DMS153 treated with DMSO at 0.1 percent for 48 hours (cell line): ENCODE data around the gene RMI2.

Experiments used
- DNase-seq: peaks from one replicate; lab custom pipeline; 2025; ENCODE audit not compliant: unreplicated experiment; lab: John Stamatoyannopoulos, UW

RMI2 gene

DNA sequence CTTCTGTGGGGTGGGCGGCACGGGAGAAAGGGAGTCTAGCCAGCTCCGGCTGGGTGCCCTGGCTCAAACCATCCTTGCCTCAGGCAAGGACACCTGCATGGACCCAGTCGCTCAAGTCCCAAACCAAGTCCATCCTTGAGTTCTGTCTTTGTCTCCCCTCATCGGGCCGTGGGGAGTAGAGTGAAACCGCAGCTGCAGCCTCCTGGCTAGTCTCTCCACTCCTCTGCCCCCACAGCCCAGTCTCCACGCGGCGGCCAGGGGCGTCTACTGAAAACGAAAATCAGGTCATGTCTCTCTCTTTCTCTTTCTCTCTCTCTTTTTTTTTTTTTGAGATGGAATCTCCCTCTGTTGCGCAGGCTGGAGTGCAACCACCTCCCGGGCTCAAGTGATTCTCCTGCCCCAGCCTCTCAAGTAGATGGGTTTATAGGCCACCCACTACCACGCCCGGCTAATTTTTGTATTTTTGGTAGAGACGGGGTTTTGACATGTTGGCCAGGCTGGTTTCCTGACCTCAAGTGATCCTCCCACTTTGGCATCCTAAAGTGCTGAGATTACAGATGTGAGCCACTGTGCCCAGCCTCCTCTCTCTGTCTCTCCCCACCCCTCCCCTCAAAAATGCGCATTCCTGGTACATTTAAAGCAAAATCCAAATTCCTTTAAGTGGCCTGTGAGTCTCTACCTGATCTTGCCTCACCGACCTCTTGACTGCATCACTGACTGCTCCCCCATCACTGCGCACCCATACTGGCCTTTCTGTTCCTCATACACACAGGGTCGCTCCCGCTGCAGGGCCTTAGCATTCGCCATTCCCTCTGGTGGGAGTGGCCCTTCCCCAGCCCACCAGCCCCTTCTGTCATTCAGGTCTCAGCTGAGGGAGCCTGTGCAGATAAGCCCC lies 17.7 kb upstream of the RMI2 start:
- DNase-seq = no peak

DNA sequence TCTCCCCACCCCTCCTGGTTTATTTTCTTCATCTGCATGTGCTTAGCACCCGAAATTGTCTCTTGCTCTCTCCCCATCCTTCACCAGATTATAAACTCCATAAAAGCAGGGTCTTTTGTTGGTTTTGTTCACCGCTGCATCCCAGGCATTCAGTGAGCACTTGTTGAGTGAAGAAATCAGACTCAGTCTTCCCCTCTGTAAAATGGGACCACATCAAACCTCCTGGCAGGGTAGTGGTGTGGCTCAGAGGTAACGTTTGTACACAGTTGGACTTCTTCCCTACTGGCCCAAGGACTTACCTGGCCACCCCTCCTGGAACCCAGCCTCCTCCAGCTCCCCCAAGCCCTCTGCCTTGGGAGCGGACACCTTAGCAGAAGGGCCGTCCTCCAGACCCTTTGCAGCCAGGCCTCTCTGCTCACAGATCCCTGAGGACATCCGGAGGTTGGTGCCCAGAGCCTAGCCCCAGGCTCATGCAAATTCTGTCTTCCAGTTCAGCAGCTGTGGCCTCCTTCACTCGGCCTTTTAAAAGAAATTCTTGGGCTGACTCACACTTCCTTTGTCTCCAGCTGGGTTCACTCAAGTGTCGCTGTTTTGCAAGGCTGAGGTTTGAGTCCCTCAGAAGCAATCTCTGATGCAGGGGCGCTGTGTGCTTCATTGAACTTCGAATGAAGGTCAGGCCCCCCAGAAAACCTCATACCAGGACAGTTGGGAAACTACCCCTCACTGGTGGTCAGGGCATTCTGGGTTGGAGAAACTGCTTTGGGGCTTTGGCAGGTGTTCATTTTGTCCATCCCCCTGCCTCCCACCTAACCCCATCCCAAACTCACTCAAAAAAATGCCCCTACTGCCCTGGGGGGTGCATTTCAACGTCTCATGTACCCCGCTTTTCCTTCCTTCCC lies 16.8 kb upstream of the RMI2 start:
- DNase-seq = no peak

DNA sequence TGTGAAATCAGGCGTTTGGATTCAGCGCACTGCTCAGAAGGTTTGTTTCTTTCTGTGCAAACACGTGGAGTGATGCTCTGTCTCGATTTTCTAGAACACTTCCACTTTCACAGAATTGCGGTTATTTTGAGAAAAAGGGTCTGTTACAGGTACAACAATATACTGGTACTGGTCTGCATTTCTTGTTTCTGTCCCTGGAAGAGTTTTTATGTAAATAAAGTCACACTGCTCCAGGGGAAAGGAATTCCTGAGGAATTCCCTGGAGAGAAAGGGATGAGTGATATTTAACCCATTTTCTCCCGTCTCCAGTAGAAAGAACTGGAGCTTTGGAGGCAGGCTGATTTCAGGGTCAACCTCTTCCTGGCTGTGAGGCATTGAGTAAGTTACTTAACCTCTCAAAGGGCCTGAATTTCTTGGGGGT lies 16.2 kb upstream of the RMI2 start:
- DNase-seq = no peak

DNA sequence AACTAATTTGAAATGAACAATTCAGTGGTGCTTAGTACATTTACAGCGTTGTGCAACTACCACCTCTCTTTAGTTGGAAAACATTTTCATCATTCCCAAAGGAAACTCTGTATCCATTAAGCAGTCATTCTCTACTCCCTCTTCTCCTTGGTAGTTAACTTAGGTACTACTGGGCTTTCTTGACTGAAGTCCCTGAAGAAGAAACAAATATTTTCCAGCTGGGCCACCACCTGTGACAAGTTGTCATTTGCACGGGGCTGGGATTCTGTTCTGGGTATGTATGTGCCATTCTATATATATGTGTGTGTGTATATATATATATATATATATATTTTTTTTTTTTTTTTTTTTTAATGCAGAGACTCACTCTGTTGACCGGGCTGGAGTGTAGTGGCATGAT lies 15.4 kb upstream of the RMI2 start:
- DNase-seq = no peak

DNA sequence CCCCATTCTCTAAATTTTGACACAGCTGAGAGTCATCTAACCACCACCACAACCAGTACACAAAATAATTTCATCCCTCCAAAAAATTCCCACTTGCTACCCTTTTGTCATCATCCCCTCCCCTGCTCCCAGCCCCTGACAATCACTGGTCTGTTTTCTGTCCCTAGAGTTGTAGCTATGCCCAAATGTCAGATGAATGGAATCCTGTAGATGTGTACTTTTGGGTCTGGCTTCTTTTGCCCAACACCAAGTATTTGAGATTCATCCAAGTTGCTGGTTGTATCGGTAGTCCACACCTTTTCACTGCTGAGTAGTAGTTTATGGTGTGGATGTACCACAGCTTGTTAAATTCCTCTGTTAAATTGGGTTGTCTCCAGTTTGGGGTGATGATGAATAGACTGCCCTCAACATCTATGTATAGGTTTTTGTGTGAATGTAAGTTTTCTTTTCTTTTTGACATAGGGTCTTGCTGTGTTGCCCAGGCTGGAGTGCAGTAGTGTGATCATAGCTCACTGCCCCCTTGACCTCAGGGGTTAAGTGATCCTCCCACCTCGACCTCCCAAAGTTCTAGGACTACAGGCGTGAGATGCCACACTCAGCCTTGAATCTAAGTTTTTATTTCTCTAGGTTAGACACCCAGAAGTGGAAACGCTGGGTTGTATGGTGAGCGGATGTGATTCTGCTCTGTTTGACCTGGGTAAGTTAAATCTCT lies 14.6 kb upstream of the RMI2 start:
- DNase-seq = no peak

GRCh38 chr16:11331967-11332366 lies 13.3 kb upstream of the RMI2 start:
- DNase-seq = no peak

- no peak for DNase-seq
These were observed 12.2 kb upstream of the RMI2 start for GRCh38 chr16:11333010-11333409.

GRCh38 chr16:11333702-11334101 lies 11.6 kb upstream of the RMI2 start:
- no peak for DNase-seq

- no peak for DNase-seq
These were observed 10.3 kb upstream of the RMI2 start for GRCh38 chr16:11334831-11335404.

- DNase-seq = no peak
These were observed 6.2 kb upstream of the RMI2 start for GRCh38 chr16:11339075-11339474.

DNA sequence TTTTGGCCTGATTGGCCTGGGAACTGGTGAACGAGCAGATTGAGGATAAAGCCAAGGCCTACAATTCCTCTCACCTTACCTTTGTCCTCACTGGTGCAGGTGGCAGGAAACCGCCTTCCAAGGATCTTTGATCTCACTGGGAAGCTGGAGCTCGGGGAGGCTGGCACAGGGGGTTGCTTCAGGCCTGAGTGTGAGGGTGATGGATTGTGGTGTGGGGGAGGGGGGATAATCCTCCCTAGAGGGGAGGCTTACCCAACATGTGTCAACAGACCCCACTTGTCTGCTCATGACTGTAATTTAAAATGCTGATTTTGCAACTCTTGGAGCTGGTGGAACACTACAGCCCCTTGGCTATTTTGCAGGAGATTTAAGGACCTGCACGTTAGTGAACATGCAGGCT lies 4.5 kb upstream of the RMI2 start:
- no peak for DNase-seq

DNA sequence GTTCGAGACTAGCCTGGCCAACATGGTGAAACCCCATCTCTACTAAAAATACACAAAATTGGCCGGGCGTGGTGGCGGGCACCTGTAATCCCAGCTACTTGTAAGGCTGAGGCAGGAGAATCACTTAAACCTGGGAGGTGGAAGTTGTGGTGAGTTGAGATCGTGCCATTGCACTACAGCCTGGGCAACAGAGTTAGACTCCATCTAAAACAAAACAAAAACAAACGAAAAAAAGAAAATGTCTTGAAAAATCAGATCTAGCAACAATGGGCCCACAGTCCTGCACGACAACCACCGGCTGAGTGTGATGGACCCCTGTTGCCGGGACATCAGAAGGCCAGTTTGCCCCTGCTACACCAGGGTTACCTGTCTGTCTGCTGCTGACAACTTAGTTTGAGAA lies 3.9 kb upstream of the RMI2 start:
- no peak for DNase-seq

DNA sequence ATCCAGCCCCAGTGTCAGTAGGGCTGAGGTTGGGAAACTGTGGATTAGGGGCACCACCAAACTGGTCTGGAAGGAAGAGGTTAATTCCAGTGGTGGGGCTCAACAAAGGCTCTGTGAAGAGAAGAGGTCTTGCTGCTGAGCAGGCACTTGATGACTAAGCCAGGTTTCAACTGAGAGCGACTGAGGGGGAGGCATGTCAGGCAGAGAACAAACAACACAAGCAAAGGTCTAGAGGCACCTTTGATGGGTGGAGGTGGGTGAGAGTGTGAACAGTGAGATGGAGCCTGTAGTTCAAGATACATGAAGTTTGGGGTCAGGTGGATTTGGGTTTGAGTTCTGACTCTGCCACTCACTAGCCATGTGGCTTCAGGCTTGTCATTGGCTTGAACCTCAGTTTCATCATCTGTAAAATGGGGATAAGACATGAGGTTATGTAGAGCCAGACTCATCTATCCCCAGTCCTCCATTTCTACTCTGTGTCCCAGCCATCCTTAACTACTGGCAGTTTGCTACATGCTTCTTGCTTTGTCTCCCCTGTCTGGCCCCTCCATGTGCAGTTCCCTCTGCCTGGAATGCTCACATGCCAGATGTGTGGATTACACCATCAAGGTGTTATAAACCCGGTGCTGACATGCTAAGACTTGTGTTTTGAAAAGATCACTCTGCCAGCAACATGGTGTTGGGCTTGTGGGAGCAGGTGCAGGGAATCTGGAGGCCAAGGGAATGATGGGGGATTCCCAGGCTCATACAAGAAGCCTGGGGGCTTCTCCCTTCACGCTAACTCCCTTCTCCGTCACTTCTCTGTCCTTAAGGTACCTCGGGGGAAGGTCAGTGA lies 3.0 kb upstream of the RMI2 start:
- no peak for DNase-seq

GRCh38 chr16:11346700-11347319 lies 1.6 kb downstream of the RMI2 start:
- no peak for DNase-seq

- no peak for DNase-seq
These were observed 2.6 kb downstream of the RMI2 start for GRCh38 chr16:11347831-11348230.

DNA sequence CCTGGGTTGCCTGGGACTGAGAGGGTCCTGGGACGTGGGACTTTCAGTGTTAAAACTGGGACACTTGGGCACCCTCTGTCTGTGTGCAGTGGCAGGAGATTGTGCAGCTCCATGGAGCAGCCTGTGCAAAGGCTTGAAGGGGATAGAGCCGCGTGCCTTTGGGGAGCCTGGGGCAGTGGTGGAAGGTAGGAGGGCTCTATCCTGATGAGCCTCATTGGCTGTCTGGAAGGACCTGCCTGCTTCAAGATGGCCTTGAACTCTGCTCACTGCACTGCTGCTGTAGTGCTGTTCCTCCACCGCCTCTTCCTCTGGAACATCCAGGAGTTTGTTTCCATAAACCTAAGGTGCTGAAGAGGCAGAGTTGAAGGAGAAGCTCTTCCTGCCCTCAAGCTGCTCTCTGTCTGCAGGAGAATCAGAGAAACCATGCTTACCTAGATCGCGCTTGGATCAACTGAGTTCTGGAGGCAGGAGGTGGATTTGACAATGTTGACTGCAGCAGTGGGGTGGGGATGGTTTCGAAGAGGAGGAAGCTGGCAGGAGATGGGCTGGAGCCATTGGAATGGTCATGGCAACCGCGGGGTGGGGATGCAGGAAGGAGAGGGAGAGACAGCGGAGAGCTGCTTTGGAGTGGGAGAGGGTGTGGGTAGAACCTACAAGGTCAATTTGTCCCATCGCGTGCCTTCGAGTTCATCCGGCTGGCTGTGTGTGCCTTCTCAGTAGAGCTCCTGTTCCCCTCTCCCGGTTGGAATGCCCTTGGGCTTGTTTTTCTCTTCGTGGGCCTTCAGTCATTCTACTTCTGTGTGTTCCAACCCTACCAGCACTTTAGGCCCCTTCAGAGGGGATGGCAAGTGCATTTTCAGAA lies 3.7 kb downstream of the RMI2 start:
- DNase-seq = no peak

GRCh38 chr16:11349599-11350276 lies 4.5 kb downstream of the RMI2 start:
- DNase-seq = no peak

DNA sequence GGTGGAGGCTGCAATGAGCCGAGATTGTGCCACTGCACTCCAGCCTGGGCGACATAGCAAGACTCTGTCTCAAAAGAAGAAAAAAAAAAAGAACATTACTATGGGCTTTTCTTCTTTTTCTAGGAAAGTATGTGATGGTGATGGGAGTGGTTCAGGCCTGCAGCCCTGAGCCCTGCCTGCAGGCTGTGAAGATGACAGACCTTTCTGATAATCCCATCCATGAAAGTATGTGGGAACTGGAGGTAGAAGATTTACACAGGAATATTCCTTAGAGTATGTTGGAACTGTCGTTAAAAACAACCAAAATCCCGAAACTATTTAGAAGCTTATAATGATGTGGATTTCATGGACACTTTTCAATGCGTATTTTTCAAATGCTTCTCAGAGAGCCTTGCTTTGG lies 5.3 kb downstream of the RMI2 start:
- DNase-seq = no peak
